SK-N-SH treated with all-trans-retinoic acid at 6 μM for 48 hours (cell line): ENCODE data around the gene IFT122.
"Not testable (repeated sequence)": the region's sequence is repeated elsewhere in the genome, so short reads cannot be mapped to it uniquely, and the experiment has no call there.

Experiments used
- ATAC-seq: fragments of 200-7000 bp; cut with Tn5 transposase; 3 replicates; pipeline ENCODE4 v1.9.1; 2020; ENCODE audit warnings: mild to moderate bottlenecking, moderate library complexity
- ARNTL ChIP-seq: fragments of 450-650 bp; formaldehyde crosslinking; IDR thresholded peaks from 2 replicates; pipeline ENCODE4 v1.5.0; 2020; ENCODE audit warnings: low read depth, mild to moderate bottlenecking, moderate library complexity, borderline replicate concordance
- BACH2 ChIP-seq: fragments of 250-450 bp; sonication (Bioruptor Pico); IDR thresholded peaks from 2 replicates; pipeline ENCODE4 v1.9.0; 2021; ENCODE audit warnings: mild to moderate bottlenecking, borderline replicate concordance
- CSDC2 ChIP-seq: fragments of 250-450 bp; sonication (Bioruptor Pico); IDR thresholded peaks from 2 replicates; pipeline ENCODE4 v1.5.0; 2020; ENCODE audit warnings: mild to moderate bottlenecking, moderate library complexity
- GLIS3 ChIP-seq: fragments of 250-450 bp; sonication (Bioruptor Pico); IDR thresholded peaks from 2 replicates; pipeline ENCODE4 v1.5.0; 2020; ENCODE audit warnings: mild to moderate bottlenecking, moderate library complexity
- ISL1 ChIP-seq: fragments of 250-450 bp; sonication (Bioruptor Pico); IDR thresholded peaks from 2 replicates; pipeline ENCODE4 v2.1.2; 2022; ENCODE audit warnings: mild to moderate bottlenecking, moderate library complexity
- OSR1 ChIP-seq: fragments of 250-450 bp; sonication (Bioruptor Pico); IDR thresholded peaks from 2 replicates; pipeline ENCODE4 v1.8.0; 2022; ENCODE audit warnings: moderate library complexity, mild to moderate bottlenecking, inconsistent platforms
- PATZ1 ChIP-seq: fragments of 250-450 bp; sonication (Bioruptor Pico); IDR thresholded peaks from 2 replicates; pipeline ENCODE4 v1.8.0; 2020; ENCODE audit warnings: mild to moderate bottlenecking, moderate library complexity, borderline replicate concordance
- POU6F1 ChIP-seq: fragments of 250-450 bp; sonication (Bioruptor Pico); IDR thresholded peaks from 2 replicates; pipeline ENCODE4 v1.8.0; 2021; ENCODE audit warnings: low read depth, mild to moderate bottlenecking, moderate library complexity, borderline replicate concordance
- PPARA ChIP-seq: fragments of 250-450 bp; sonication (Bioruptor Pico); IDR thresholded peaks from 2 replicates; pipeline ENCODE4 v1.5.0; 2020; ENCODE audit warnings: mild to moderate bottlenecking, borderline replicate concordance
- RARB ChIP-seq: fragments of 250-450 bp; sonication (Bioruptor Pico); IDR thresholded peaks from 2 replicates; pipeline ENCODE4 v1.8.0; 2021; ENCODE audit warnings: mild to moderate bottlenecking, moderate library complexity
- SNAI2 ChIP-seq: fragments of 250-450 bp; sonication (Bioruptor Pico); IDR thresholded peaks from 2 replicates; pipeline ENCODE4 v1.5.0; 2020; ENCODE audit warnings: mild to moderate bottlenecking, moderate library complexity
- TCF4 ChIP-seq: fragments of 250-450 bp; sonication (Bioruptor Pico); IDR thresholded peaks from 2 replicates; pipeline ENCODE4 v1.8.0; 2021; ENCODE audit warnings: mild to moderate bottlenecking, moderate library complexity, borderline replicate concordance
- TOX ChIP-seq: fragments of 250-450 bp; sonication (Bioruptor Pico); IDR thresholded peaks from 2 replicates; pipeline ENCODE4 v1.8.0; 2021; ENCODE audit warnings: mild to moderate bottlenecking, moderate library complexity, borderline replicate concordance
- TSHZ2 ChIP-seq: fragments of 250-450 bp; sonication (Bioruptor Pico); IDR thresholded peaks from 2 replicates; pipeline ENCODE4 v1.5.0; 2020; ENCODE audit warnings: mild to moderate bottlenecking, moderate library complexity
- ZFP3 ChIP-seq: fragments of 250-450 bp; sonication (Bioruptor Pico); IDR thresholded peaks from 2 replicates; pipeline ENCODE4 v1.5.0; 2020; ENCODE audit warnings: mild to moderate bottlenecking, moderate library complexity
- ZNF565 ChIP-seq: fragments of 450-650 bp; formaldehyde crosslinking; conservative IDR thresholded peaks from 2 replicates; pipeline ENCODE4 v1.5.0; 2020; ENCODE audit warnings: low read depth, mild to moderate bottlenecking, moderate library complexity
- ZNF70 ChIP-seq: fragments of 450-650 bp; formaldehyde crosslinking; IDR thresholded peaks from 2 replicates; pipeline ENCODE4 v1.5.0; 2020; ENCODE audit warnings: mild to moderate bottlenecking, moderate library complexity
- ZNF8 ChIP-seq: fragments of 450-650 bp; formaldehyde crosslinking; IDR thresholded peaks from 2 replicates; pipeline ENCODE4 v1.5.0; 2020; ENCODE audit warnings: mild to moderate bottlenecking, moderate library complexity
- TF ChIP-seq, protein P1 (sequence below): fragments of 250-450 bp; sonication (Bioruptor Pico); IDR thresholded peaks from 2 replicates; pipeline ENCODE4 v1.5.1; 2020; ENCODE audit warnings: low read depth, mild to moderate bottlenecking, moderate library complexity
- TF ChIP-seq, protein P2 (sequence below): fragments of 250-450 bp; sonication (Bioruptor Pico); IDR thresholded peaks from 2 replicates; pipeline ENCODE4 v1.5.1; 2021; ENCODE audit warnings: mild to moderate bottlenecking, moderate library complexity

IFT122 gene

GRCh38 chr3:129482721-129483120, 42.7 kb downstream of the IFT122 start:
- no peak for TF ChIP-seq ZNF565
- TF ChIP-seq BACH2 (CRISPR knock-in tag), result no peak
- no peak for TF ChIP-seq ZNF8
- no peak for TF ChIP-seq GLIS3 (CRISPR knock-in tag)
- TF ChIP-seq OSR1, result no peak
- no peak for TF ChIP-seq ISL1 (CRISPR knock-in tag)
- no peak for TF ChIP-seq ZFP3 (CRISPR knock-in tag)
- no peak for TF ChIP-seq RARB
- no peak for TF ChIP-seq CSDC2
- TF ChIP-seq SNAI2, result no peak
- TF ChIP-seq ARNTL (CRISPR knock-in tag), result no peak
- no peak for TF ChIP-seq POU6F1
- TF ChIP-seq, all 23 proteins: peak for 0
- no peak for ATAC-seq

GRCh38 chr3:129483870-129484269, 43.8 kb downstream of the IFT122 start:
- ATAC-seq, result no peak

GRCh38 chr3:129485146-129485545, 45.1 kb downstream of the IFT122 start:
- not testable (repeated sequence) for ATAC-seq

More at GRCh38 chr3:129483870-129484269, 43.8 kb downstream of the IFT122 start:
- TF ChIP-seq ARNTL (CRISPR knock-in tag), result no peak
- TF ChIP-seq RARB, result no peak
- no peak for TF ChIP-seq ZNF70 (CRISPR knock-in tag)
- TF ChIP-seq ZFP3 (CRISPR knock-in tag), result no peak
- TF ChIP-seq TSHZ2 (CRISPR knock-in tag), result no peak
- no peak for TF ChIP-seq TCF4
- no peak for TF ChIP-seq GLIS3 (CRISPR knock-in tag)
- TF ChIP-seq, protein P1, sequence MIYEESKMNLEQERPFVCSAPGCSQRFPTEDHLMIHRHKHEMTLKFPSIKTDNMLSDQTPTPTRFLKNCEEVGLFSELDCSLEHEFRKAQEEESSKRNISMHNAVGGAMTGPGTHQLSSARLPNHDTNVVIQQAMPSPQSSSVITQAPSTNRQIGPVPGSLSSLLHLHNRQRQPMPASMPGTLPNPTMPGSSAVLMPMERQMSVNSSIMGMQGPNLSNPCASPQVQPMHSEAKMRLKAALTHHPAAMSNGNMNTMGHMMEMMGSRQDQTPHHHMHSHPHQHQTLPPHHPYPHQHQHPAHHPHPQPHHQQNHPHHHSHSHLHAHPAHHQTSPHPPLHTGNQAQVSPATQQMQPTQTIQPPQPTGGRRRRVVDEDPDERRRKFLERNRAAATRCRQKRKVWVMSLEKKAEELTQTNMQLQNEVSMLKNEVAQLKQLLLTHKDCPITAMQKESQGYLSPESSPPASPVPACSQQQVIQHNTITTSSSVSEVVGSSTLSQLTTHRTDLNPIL, result no peak
- TF ChIP-seq, all 23 proteins: peak for 0

DNA sequence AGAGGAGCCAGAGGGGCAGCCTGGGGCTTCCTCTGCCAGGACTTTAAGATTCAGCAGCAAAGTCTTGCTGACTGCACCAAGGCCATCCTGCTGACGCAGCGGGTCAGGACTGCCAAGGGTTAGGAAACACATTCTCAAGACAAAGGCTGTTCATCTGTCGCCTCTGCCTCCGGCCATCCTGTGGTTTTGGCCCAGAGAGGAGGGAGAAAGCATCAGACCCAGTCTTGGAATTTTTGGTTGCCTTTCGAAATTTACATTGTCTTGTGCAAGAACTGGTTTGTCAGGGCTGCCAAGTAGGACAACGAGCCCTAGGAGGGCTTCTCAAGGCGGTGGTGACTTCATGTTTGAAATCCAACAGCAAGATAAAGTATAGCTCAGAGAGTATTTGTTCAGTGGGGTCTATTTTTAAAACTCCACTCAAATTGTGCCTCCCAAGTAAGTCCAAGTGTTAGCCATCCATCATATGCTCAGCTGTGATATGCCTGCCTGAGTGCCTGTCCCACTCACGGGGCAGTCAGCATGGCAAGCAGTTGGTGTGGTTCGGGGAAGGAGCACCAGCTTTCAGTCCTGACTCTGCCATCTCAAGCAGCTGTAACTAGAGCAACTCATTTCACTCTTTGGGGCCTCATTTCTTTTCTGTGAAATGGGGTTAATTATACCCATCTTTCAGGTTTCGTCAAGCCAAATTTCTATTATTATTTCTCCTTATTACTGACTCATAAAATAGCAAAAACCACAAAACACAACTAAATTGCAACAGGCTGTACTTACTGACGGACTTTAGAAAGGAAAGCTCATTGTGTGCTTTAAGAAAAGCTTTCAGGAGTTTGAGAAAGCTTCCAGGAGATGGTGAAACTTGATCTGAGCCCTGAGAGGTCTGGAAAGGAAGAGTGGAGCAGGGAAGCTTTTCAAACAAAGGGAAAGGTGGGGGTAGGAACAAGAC, 46.0 kb downstream of the IFT122 start:
- TF ChIP-seq TOX (no peak), ZNF8 (no peak), PPARA (CRISPR knock-in tag) (no peak)
- TF ChIP-seq, protein P1, result no peak
- no peak for ATAC-seq

DNA sequence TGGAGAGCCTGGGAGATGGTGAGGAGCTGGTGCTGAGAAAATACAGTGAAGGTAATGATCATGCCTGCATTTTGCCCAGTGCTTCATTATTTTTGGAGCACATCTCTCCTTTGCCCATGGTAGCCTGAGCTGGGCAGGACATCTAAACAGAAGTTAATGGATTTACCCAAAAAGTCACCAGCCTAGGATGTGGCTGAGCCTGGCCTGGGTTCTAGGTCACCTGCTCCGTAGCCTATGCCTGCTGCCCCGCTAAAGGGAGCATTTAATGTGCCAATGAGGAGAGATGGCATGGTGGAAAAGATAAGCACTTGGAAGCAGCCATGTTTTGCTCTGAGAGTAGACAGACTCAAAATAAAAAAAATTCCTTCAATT, 46.6 kb downstream of the IFT122 start:
- no peak for ATAC-seq
- TF ChIP-seq, protein P2, sequence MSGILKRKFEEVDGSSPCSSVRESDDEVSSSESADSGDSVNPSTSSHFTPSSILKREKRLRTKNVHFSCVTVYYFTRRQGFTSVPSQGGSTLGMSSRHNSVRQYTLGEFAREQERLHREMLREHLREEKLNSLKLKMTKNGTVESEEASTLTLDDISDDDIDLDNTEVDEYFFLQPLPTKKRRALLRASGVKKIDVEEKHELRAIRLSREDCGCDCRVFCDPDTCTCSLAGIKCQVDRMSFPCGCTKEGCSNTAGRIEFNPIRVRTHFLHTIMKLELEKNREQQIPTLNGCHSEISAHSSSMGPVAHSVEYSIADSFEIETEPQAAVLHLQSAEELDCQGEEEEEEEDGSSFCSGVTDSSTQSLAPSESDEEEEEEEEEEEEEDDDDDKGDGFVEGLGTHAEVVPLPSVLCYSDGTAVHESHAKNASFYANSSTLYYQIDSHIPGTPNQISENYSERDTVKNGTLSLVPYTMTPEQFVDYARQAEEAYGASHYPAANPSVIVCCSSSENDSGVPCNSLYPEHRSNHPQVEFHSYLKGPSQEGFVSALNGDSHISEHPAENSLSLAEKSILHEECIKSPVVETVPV (CRISPR knock-in tag), result no peak
- TF ChIP-seq ZNF565, result no peak
- TF ChIP-seq GLIS3 (CRISPR knock-in tag), result no peak
- no peak for TF ChIP-seq ZNF70 (CRISPR knock-in tag)
- no peak for TF ChIP-seq PATZ1 (CRISPR knock-in tag)
- no peak for TF ChIP-seq RARB
- TF ChIP-seq TSHZ2 (CRISPR knock-in tag), result no peak
- TF ChIP-seq BACH2 (CRISPR knock-in tag), result no peak
- TF ChIP-seq ARNTL (CRISPR knock-in tag), result no peak
- no peak for TF ChIP-seq PPARA (CRISPR knock-in tag)
